GM12891 (cell line): Measurements from ENCODE around the gene TK2.

Experiments
- PAX5 ChIP-seq: IDR thresholded peaks from 2 replicates; pipeline ENCODE4 v1.6.1; 2011; ENCODE audit warnings: low read length, moderate library complexity, mild to moderate bottlenecking; ENCODE audit not compliant: insufficient read depth, severe bottlenecking
- POLR2A ChIP-seq: IDR thresholded peaks from 2 replicates; pipeline ENCODE4 v1.6.1; 2011; ENCODE audit warnings: low read depth, low read length, control low read depth
- POLR2AphosphoS5 ChIP-seq: IDR thresholded peaks from 2 replicates; pipeline ENCODE4 v1.6.1; 2011; ENCODE audit warnings: low read depth, low read length, control low read depth
- SPI1 ChIP-seq: IDR thresholded peaks from 2 replicates; pipeline ENCODE4 v1.6.1; 2011; ENCODE audit warnings: low read depth, low read length, control low read depth
- TAF1 ChIP-seq: IDR thresholded peaks from 2 replicates; pipeline ENCODE4 v1.6.1; 2011; ENCODE audit warnings: low read depth, low read length, control low read depth

DNA sequence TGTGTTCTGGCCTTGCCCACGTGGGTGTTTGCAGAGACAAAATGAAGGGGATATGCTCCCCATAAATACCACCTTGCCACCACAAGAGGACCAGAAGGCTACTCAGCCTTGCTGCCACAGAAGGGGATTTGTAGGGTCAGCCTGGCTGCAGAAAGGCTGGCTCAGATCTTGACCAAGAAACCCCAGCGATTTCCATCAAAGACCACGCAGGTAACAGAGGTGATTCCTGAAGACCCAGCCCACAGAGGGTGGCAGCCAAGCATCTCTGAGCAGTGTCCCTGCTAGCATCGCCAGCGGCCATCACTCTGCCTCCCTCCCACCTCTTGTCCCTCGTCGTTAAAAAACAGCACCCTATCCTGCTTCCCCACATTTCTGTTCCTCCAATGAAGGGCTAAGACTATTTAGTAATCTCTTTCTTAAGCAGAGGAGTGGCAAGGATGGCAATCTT lies 68.0 kb downstream of the TK2 start:
- no peak for TF ChIP-seq POLR2AphosphoS5
- no peak for TF ChIP-seq POLR2A
- TF ChIP-seq TAF1: no peak
- TF ChIP-seq SPI1: no peak
- TF ChIP-seq PAX5: no peak
